Anterior cingulate cortex (tissue), 58 donors: Measurements from ENCODE around the gene HHEX.

Experiments used
- DNase-seq, 58 donors: peaks; one replicate each; lab custom pipeline; 2025; lab: John Stamatoyannopoulos, UW

The HHEX gene

DNA sequence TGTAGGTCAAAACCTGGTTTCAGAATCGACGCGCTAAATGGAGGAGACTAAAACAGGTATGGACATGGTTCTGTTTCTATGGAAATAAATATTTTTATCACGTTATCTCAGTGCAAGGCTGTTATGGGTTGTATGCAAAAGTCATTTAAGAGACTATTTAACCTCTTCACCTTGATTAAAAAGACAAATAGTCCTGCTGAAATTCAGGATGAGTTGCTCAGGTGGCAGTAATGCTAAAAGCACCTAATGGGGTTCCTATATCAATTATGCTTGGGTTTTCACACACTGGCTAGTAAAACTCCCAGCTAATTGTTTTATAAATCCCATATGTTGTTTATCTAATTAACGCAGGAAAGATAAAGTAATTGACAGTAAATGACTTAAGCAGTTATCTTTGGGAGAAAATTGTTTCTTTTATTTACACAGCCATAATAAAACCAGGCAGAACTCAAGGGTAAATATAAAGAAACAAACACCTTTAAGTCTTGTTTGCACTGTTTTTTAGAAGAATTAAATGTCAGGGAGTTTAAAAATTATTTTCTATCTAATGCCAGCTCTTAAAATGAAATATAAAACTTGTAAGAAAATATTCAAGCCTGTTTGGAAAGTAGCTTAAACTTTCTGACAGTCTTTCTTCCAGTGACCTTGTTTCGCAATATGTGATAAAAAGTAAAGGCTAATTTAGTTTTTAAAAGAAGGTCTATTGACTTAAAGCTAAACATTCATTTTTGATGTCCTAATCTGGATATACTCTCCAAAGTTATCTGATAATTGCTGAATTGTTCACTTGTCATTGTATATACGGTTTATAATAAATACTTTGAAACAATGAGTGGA, 3.2 kb downstream of the HHEX start:
- no peak for DNase-seq

DNA sequence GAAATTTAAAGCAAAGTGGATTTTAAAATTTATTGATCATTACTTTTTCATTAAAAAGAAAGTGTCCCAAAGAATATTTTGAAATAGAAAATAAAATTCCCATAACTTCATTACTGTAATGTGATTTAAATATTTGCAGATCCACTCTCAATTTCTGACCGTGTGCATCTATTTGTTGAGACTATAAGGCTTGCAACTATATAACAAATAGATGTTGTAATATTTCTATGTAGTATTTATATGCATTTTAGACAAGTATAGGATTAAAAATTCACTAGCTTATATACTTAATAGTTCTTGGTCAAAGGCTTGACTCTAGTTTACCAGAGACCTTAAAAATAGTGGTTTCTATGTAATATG, 3.8 kb downstream of the HHEX start:
- DNase-seq: no peak

DNA sequence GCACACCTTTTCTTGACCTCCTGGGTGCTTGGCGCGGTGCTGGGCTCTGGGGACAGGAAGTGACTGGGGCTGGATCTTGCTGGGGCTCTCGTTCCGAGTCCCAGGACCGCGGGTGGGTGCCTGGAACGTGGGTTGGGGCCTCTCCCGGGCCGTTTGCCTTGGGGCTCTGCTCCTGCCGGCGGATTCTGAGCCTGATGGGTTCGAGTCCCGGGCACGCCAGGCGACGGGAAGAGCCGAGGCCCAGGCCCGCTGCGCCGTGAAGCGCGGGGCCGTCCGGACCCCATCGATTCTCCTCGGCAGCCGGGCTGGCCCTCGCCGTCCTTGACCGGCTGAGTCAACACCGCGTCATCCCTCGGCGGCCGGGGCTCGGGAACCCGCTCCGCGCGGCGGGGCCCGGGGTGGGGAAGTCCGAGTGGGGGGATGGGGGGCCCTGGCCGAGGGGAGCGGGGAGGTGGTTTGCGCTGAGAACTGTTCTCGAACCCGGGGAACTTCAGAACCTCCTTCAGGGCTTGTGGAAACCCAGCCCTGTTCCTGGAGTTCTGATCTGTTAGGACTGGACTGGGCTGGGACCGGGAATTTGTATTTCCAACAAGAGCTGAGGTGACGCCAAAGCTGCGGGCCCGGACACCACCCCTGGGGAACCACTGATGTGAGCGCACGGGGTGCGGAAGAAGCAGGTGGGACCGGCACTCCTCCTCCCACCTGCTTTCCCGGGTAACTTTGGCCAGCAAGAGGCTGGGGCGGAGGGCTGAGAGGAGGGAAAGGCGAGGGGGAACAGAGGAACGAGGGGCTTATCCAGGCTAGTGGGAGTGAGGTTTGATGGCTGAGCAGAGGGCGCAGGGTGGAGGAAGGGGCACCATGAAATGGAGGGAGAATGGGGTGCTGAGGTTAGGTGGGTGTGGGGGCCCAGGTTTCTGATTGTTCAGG, 6.2 kb downstream of the HHEX start:
- DNase-seq: no peak

DNA sequence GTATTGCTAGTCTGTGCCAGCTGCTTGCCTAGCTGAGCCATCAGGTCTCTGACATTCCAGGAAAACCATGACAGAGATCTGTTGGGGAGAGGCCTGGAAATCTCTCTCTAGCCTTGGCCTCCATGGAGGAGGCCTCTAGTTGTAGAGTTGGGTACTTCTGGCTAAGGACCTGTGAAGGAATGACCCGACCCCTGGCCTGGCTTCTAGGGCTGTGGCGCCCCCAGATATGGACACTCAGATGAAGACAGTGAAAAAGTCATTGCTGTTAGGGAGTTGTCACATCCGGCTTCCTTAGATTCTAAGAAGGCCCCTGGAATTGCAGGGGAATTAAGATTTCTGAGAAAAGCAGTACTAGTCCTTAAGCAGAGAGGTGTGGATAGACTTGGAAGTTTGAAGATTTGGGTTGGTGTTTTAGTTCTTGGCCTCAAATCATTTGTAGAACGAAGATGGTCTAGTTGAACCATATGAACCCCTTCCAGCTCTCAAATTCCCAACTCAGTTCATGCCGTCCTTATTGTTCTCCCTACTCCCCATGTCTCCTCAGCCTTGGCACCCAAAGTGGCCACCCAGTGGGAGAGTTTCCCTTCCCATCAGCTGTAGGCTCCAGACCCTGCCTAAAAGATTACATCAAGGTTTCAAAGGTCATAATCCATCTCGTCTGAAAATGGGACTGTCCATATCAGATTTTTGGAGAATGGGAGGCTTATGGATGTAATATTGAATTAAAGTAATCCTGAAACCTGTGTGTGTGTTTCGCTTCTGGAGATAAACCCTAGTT, 7.0 kb downstream of the HHEX start:
- no peak for DNase-seq

DNA sequence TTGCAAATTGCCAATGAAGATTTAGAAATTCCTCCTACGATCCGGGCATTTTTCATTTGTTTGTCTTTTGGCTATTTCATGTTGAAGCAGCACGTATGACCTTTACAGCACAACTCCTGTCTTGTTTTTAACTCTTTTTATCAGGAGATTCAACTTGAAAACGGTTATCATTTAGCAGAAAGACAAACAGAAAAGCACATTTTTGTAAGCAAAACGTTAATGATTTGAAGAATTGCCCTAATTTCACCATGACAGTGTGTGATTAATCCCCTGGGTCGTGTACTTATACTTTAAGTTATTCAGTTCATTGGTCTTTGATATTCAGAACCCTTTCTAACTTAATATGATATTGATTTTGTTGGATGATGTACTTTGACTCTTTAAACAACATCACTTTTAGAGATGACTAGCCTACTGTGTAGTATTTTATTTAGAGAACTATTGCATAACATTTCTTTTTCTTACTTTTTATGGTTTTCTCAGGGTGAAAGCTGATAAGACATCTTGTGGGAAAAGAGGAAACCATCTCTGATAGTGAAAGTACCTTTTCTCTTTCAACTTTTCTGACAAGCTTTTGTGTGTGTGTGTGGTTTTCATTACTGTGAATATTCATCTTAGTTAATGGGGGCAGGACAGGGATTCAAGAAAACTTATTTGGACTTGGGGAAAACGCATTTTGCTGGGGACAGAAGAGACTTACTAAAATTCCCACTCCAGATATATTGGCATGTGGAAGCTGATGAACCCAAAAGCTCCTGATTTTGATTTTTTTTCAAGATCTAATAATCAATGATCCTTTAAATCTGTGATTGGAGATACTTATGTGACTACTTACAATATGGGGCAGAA, 8.1 kb downstream of the HHEX start:
- DNase-seq: no peak

DNA sequence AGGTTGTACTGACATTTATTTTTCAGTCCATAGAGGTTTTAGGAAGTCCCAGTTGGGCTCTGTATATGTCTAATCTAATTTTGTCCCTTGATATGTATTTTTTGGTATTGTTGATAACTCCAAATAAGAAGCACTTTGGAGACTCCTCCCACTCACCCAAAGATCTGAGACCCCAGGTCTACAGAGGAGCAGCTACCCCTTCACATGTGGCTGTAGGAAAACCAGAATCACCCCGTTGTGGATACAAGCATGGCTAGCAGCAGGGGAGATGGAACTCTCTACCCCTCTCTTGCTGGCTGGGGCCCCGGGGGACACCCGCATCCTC, 9.4 kb downstream of the HHEX start:
- DNase-seq: no peak

DNA sequence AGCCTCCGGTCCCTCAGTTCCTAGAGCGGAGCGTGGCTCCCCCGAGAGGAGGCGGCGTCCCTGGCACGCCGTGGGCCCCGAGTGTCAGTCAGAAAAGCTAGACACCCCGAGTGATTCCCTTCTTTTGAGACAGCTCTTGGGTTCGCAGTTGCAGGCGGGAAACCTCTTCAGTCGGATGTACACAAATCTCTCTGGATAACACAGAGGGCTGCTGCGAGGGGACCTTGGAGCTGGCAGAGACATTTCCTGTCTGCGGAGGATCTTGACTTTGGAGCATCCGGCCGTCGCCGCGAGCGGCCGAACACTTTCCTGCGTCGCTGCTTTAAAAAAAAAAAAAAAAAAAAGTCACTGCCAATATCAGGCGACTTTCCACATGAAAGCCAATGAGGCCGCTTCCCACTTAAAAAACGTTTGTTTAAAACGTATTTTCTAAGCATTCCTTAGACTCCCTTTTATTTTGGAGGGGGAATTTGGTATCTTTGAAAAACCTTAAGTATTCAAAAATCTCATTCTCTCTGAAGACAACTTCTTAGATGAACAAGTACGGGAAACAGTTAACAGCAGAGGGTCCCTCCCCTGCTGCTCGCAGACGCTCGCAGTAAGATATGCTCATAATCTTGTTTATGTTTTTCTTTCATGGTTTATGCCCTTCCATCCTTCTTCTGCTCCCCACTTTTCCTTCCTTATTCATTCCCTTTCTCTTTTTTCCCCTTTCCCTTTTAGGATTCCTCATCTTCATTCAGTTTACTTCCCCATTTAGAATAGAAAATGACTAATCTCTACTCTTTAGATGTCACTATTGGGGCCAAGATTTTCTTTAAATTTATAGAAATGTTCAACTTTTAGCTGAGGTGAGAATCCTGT, 10.0 kb downstream of the HHEX start:
- no peak for DNase-seq

DNA sequence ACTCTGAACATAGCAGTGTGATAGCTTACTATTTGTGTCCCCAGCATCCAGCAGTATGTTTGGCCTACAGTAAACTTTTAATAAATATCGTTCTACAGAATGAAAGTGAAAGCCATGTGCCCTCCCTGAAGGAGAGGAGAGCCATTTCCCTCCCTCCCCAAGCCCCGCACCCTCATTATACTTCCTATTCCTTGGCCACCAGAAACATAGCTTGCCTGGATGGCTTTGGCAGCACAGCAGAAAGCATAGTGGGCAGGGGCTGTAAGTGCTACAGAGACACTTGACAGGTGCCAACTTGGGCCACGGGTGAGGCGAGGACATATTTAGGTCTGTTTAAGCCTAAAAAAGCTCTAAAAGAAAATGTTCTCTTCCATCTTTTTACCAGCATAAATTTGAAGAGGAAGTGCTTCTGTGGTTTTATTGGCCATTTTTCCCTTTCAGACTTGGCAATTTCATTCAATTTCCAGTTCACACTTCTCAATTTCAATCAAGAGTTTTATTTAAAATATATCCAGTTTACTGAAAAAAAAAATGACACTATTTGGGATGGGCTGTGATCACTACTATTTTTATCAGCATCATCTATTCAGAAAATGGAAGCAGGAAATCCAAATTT, 12.7 kb downstream of the HHEX start:
- no peak for DNase-seq

DNA sequence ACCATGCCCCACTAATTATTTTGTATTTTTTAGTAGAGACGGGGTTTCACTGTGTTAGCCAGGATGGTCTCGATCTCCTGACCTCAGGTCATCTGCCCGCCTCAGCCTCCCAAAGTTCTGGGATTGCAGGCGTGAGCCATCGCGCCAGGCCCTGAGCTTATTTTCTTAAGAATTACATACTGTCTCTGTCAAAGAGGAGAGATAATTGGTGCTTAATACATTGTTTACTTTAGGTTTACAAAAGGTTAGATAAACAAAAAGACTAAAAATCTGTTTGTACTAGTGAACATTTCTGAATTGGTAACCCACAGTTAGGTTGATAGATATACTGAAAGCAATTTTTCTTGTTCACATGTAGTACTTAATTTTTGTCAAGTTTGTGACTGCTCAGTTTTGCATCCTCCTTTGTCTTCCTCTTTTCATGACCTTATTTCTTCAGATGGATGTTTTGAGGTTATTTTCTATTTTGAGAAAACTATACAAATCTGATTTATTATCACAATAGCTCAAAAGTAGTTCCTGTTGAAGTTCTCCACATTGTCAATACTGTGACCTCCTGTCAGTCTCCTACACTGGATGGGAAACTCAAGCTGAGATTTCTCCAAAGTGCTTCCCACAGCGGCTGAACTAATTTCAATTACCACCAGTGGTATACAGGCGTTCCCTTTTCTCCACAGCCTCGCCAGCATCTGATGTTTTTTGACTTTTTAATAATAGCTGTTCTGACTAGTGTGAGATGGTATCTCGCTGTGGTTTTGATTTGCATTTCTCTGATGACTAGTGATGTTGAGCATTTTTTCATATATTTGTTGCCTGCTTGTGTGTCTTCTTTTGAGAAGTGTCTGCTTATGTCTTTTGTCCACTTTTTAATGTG, 22.5 kb downstream of the HHEX start:
- DNase-seq: no peak

DNA sequence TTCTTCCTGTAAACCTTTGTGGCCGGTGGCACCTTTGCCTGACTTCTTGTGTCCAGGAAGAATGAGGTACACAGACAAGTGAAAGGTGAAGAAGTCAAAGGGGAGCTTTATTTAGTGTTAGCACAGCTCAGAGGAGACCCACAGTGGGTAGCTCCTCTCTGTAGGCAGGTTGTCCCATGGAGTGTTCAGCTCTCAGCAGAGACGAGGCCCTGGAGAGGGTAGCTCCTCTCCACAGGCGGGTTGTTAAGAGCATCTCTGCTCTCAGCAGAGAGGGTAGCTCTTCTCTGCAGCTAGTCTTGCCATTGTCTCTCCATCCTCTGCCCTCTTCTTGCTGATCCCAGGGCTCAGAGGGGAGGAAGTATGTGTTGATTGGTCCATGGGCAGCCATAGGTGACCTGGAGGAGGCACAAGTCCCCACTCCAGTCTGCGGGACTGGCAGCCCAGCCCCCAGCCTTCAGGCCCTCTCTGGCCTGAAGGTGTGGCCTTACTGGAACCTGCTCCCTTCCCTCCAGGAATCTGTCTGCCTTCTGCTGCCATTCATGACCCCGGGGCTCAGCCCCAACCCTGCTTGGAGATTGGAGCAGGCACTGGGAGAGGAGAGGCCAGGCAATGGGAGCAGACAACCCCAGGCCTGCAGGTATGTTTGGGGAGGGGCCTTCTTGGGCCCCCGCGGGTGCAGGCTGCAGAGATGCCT, 24.5 kb downstream of the HHEX start:
- DNase-seq: no peak

DNA sequence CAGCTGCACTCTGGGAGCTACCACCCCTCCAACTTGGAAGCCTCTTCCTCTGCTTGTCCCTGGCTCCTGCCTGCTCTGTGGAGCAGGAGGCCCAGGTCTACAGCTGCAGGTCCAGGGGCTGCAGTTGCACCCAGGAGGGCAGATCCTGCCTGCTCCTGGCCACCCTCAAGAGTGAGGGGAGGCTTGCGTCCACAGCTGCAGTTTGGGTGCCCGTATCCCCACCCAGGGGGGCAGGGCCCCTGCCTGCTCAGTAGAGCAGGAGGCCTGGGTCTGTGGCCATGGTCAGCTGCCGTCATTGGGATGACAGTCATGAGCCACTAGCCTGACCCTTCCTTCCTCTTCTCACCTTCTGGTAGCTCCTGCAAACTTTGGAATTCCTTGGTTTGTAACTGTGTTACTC, 25.1 kb downstream of the HHEX start:
- DNase-seq: no peak

DNA sequence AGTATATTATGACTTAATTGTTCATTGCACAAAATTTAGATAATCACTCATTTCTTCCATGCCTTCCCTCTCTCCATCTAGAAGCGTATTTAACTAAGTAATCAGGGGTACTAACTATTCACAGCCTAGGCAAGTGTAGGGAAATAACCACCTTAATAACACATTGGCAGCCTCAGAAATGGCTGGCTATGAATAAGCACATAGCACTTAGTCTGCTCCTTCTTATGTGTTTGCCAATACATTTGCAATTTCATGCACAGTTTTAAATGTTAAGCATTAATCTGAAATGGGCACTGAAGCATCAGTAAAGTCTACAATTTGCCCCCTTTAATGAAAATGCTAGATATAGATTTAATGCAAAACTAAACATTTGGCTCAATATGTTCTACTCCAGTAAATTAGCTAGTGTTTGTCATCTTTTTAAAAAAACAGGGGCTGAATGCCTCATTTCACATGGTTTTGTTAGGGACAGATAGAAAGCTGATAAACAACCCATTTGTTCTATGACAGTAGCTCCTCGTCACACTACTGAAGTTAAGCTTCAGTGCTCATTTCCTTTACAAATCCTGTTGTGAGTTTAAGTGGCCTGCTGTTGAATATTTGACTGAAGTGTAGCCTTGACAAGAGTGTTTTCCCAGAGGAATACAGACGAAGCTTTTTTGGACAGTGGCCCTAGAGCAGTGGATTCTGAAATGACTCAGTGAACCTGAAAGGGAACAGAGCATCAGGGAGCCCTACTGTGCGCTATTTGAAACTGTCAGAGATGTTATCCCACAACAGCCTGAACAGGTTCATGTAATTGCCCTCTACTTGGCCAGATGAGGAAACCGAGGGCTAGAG, 30.5 kb downstream of the HHEX start:
- DNase-seq: no peak

DNA sequence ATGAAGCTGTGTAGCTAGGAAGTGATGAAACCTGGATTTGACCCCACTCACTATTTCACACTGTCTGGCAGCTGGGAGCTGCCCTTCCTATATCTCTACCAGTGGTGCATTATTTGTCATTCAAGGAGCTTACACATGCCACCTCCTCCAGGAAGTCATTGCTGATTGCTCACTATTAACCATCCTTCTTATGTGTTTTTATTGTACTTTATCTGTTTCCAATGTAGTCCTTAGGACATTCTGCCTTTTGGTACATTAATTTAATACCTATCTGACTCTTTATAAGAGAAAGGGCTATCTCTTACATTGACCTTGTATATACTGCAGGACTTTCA, 31.0 kb downstream of the HHEX start:
- DNase-seq: no peak

DNA sequence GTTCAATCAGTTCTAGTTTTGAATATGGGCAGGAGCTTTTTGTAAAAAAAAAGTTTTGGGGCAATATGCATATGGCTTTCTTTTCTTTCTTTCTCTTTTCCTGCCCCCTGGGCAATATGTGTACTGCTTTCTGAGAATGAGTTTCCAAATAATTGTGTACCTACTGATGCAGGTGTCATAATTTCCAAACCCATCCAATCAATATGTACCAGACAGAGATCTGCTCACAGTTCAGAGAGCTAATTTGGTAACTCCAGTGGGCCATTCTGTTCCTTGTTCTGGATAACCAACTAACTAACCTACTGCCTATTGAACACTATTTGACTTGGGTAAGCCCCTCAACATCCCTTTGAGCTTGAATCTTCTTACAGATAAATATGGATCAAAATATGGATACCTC, 32.6 kb downstream of the HHEX start:
- DNase-seq: no peak

DNA sequence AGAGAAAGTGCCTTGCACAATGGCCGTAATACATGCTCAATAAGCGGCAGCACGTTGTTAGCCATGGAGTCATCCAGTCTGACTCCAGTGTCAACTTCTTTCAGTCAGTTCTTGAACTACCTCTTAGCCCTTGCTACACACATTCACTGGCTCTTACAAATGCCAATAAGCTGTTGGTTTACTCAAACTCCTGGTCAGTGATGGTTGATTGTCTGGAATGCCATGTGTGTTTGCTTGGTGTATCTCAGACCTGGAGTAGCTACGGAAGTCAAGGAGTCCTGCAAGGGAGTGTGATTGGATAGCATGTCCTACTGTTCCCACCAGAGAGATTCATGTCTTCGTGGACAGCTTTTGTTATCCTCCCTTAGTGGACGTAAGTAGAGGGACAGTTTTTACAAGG, 37.4 kb downstream of the HHEX start:
- DNase-seq: no peak

DNA sequence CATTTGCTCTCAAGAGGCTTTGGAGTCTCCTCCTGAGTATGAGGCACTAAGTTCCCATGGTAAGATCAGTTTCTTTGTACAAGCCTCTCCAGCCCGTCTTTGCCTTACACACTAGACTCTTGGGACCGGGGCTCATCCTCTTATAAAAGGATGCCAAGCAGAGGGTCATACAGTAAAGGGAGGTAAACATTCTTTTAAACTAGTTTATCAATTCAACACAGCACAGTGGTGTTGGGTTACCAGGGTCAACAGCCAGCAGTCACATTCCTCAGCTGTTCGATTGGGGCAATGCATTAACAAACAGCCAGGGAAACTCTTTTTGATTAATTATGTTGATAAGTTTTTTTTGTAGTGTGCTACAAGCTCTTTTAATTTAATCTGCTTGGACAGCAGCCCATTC, 37.8 kb downstream of the HHEX start:
- DNase-seq: no peak
